ENCODE results near the gene ZNRF2.

The ZNRF2 gene

GRCh38 chr7:30301751-30302150 is 17.4 kb downstream of the ZNRF2 start:
- Mint-ChIP-seq H3K27me3 (ENCODE audit: low read depth, poor library complexity) (no peaks in the 10 kb centered on the region), H3K27ac (no peak overlapping the region), H3K9me3 (no peaks in the 10 kb centered on the region)

GRCh38 chr7:30302656-30303311 is 18.4 kb downstream of the ZNRF2 start:
- Mint-ChIP-seq H3K36me3 (ENCODE audit: low read depth) (no peaks in the 10 kb centered on the region), H3K9me3 (no peaks in the 10 kb centered on the region), H3K27ac (no peak overlapping the region), H3K4me1 (no peaks in the 10 kb centered on the region), H3K4me3 (no peak overlapping the region), H3K27me3 (ENCODE audit: low read depth, poor library complexity) (no peaks in the 10 kb centered on the region)
- no peak for DNase-seq
- no peak for TF ChIP-seq CTCF (IDR thresholded peaks at IDR 0.05)

More at GRCh38 chr7:30301751-30302150, 17.4 kb downstream of the ZNRF2 start:
- no peak for DNase-seq
- Mint-ChIP-seq H3K4me3 (no peak overlapping the region), H3K4me1 (no peaks in the 10 kb centered on the region), H3K36me3 (ENCODE audit: low read depth) (no peaks in the 10 kb centered on the region)
- no peak for TF ChIP-seq CTCF (IDR thresholded peaks at IDR 0.05)

- Mint-ChIP-seq H3K4me1 (no peaks in the 10 kb centered on the region), H3K9me3 (no peaks in the 10 kb centered on the region), H3K36me3 (ENCODE audit: low read depth) (no peaks in the 10 kb centered on the region), H3K4me3 (no peak overlapping the region), H3K27ac (no peak overlapping the region), H3K27me3 (ENCODE audit: low read depth, poor library complexity) (no peaks in the 10 kb centered on the region)
- no peak for TF ChIP-seq CTCF (IDR thresholded peaks at IDR 0.05)
- no peak for DNase-seq
These were observed 19.1 kb downstream of the ZNRF2 start for GRCh38 chr7:30303312-30304039.

- no peak for DNase-seq
- no peaks in the 10 kb centered on the region for H3K36me3 Mint-ChIP-seq (ENCODE audit: low read depth)
- H3K27ac Mint-ChIP-seq, result no peak overlapping the region
- H3K27me3 Mint-ChIP-seq (ENCODE audit: low read depth, poor library complexity), result no peaks in the 10 kb centered on the region
- no peaks in the 10 kb centered on the region for H3K9me3 Mint-ChIP-seq
- TF ChIP-seq CTCF (IDR thresholded peaks at IDR 0.05), result no peak
- no peaks in the 10 kb centered on the region for H3K4me1 Mint-ChIP-seq
- no peak overlapping the region for H3K4me3 Mint-ChIP-seq
These were observed 19.9 kb downstream of the ZNRF2 start for GRCh38 chr7:30304177-30304884.

GRCh38 chr7:30306976-30307375 is 22.6 kb downstream of the ZNRF2 start:
- no peak overlapping the region for H3K4me3 Mint-ChIP-seq
- no peak for TF ChIP-seq CTCF (IDR thresholded peaks at IDR 0.05)
- H3K36me3 Mint-ChIP-seq (ENCODE audit: low read depth), result no peaks in the 10 kb centered on the region
- H3K27me3 Mint-ChIP-seq (ENCODE audit: low read depth, poor library complexity), result no peaks in the 10 kb centered on the region
- H3K27ac Mint-ChIP-seq, result no peak overlapping the region
- H3K9me3 Mint-ChIP-seq, result no peaks in the 10 kb centered on the region
- no peak for DNase-seq
- H3K4me1 Mint-ChIP-seq, result peaks cover 2% of the 10 kb centered on the region
